8988T (cell line): ENCODE data around the gene CNN3.

Experiments used
- DNase-seq: peaks from one replicate; pipeline ENCODE4 v3.0.0; 2011

The CNN3 gene

DNA sequence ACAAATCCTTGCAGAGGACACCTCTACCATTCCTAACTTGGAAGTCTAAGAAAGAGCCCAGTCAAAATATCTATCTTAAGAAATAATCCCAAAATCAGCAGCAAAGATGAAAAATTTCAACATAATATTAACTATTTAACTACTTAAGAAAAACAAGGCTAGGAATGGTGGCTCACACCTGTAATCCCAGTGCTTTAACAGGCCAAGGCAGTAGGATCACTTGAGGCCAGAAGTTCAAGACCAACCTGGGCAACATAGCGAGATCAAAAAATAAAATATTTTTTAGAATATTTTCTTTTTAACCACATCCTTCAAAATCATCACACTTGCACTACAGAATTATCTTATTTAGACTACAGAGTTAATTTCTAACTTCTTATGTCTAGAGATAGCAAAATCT lies 4.9 kb downstream of the CNN3 start:
- DNase-seq = no peak

- DNase-seq = no peak
These were observed 6.8 kb downstream of the CNN3 start for GRCh38 chr1:94920061-94920460.

GRCh38 chr1:94919241-94920030 lies 7.5 kb downstream of the CNN3 start:
- no peak for DNase-seq

GRCh38 chr1:94917251-94917650 lies 9.7 kb downstream of the CNN3 start:
- no peak for DNase-seq

- no peak for DNase-seq
These were observed 14.4 kb downstream of the CNN3 start for GRCh38 chr1:94912263-94913184.

GRCh38 chr1:94909486-94909885 lies 17.4 kb downstream of the CNN3 start:
- DNase-seq = no peak

GRCh38 chr1:94908965-94909364 lies 17.9 kb downstream of the CNN3 start:
- DNase-seq = no peak

DNA sequence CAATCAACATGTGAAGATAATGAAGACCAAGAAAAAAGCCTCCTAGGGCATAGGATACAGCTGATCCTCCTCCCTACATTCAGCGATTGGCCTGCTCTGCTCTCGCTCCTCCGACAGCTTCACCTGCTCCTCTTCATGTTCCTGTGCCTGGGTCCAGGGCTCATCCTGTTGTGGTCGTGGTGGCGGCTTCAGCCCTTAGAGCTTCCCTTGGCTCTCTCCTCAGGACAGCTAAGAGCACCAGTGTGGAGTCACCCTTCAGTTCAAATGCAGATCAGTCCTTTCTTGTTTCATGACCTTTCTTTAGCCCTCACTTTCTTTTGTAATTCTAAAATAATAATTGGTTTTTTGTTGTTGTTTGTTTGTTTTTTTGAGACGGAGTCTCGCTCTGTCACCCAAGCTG lies 18.7 kb downstream of the CNN3 start:
- no peak for DNase-seq

DNA sequence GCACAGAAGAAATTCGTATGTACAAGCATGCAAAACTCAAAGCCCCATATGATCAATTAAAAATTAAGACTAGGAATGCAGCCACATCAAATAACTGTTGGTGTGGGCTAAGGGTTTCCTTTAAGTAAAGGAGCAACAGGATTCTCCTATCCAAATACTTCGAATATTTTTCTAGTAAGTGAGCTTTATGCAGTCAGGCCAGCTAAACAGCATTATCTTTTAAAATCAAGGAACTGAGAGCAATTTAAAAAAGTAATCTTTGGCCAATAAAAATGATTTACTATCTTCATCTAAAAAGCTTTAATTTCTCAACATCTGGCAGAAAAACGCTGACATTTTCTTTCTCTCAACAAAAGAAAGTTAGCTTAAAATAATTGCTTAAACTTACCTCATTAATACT lies 19.8 kb downstream of the CNN3 start:
- no peak for DNase-seq

- DNase-seq = no peak
These were observed 20.5 kb downstream of the CNN3 start for GRCh38 chr1:94906382-94906781.

- no peak for DNase-seq
These were observed 21.7 kb downstream of the CNN3 start for GRCh38 chr1:94905207-94905606.

DNA sequence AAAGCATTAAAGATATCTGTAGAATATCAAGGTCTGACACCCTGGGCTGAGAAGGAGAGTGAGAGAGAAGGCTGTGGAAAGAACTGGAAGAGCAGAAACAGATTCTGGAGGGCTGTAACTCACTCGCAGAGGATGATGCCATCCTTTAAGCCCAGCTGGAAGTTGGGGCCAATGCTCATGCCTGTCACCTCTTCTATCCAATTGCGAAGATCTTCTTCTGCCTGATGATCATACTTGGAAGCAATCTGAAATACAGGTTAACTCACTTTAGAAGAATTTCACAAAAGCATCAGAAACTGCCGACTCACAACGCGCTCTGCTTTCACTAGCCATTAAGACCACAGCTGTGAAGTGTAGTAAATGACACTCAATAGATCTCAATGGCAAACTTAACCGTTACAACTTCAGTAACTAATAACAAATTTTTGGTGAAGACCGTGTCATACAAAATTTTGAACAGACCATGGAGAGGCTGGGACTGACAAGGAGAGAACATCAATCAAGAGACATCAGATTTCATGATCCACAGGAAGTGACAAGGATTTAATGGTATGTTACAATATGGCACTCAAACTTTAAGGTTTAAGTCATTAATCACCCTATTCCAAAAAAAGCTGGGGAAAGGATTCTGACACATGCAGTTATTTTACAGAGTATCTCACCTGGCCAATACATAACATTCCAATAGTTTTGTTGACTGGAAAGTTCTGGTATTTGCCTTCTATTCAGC lies 23.5 kb downstream of the CNN3 start:
- no peak for DNase-seq

- no peak for DNase-seq
These were observed 25.1 kb downstream of the CNN3 start for GRCh38 chr1:94901841-94902240.

GRCh38 chr1:94899756-94900155 lies 27.2 kb downstream of the CNN3 start:
- no peak for DNase-seq

DNA sequence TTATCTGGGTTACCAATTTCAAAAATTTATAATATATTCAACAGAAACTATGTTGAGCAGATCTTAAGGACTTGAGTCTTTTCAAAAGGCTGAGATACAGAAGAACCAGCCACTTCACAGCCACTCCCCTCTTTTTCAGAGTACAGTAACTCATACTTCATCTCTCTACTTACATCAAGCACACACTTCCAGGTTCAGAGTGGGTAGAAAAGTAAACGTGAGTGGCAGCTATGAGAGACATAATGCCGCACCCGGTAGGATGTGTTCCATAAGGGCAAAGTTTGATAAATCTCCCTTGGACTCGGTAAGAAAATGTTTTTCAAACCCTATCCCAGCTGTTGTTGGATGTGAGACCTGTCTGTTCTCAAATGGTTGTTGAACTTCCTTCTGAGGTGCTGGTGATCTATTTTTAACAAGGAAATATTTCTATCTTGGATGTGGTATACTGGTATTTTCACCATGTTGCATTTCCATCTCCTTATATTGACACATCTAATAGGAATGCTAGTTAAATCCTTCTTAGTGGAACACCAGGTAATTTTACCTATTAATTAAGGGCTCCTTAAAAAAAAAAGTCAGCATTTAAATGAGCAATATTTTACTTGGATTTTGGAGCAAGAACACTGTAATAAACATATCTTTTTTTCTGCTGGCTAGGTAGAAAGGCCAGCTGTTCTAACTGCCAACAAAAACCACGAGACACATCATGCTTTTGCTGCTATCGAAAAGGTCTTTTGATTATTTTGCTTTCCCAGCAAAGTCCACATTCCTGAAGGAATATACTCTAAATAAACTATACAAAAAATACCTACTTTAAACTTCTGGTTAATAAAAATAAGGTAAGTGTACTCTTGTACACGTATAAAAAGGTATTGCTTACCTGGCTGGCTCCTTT lies 28.2 kb downstream of the CNN3 start:
- DNase-seq = no peak

GRCh38 chr1:94895518-94895917 lies 31.4 kb downstream of the CNN3 start:
- no peak for DNase-seq

DNA sequence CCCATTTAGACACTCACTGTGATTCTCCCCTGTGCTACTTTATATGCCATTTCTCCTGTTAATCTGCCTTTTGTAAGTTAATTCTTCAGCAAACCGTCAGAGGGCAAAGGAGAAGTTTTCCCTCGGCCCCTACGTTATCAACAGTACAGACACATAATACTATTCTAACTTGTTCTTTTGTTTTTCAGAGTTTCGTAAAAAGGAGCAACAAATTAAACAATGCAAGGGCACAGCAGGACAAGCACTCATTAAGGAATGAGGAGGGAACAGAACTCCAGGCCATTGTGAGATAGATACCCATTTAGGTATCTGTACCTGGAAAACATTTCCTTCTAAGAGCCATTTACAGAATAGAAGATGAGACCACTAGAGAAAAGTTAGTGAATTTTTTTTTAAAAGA lies 32.3 kb downstream of the CNN3 start:
- DNase-seq = no peak

GRCh38 chr1:94892604-94893254 lies 34.2 kb downstream of the CNN3 start:
- no peak for DNase-seq

GRCh38 chr1:94888201-94888600 lies 38.7 kb downstream of the CNN3 start:
- no peak for DNase-seq

DNA sequence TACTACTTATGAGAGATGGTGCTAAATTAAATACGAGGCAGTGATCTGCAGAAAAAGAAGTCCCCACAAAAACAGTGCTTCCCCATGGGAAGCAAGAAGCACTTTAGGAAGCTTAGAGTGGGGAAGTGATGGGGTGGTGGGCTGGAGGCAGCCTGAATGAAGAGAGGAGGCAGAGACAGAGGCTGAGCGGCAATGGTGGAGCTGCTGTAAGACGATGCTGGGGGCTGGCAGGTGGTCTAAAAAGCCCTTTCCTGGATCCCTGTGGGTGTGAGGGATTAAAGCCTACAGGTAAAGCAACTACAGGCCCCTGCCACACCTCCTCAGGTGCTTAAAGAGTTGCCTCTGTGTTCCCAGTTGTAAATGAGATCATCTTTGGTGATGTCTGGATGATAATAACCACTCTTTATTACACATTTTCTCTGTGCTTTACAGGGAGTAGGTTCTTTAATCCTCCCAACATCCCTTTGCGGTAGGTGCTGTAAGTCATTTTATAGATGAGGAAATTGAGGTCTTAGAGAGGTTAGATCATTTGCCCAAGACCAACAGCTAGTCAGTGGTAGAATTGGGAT lies 39.2 kb downstream of the CNN3 start:
- no peak for DNase-seq

DNA sequence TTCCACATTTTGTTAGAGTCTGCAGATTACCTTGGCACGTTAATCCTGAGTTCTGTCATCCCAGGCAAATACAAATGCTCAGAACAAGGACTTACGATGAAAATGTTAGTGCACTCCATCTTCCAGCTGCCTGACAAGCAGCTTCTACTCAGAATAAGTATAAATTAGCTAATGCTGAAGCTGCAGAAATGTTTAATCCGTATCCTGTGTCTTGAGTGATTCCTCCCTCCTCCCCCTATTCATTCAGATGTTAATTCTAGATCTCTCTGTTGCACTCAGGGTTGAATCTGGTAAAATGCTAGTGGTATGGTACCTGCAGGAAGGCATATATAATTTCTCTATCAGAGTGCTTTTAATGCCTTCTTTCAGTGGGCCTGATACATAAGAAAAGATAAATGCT lies 39.8 kb downstream of the CNN3 start:
- no peak for DNase-seq

GRCh38 chr1:94886361-94886760 lies 40.5 kb downstream of the CNN3 start:
- no peak for DNase-seq
